NCI-H526 (cell line): Measurements from ENCODE around the gene TLE5.
"Not testable (repeated sequence)": the region's sequence is repeated elsewhere in the genome, so short reads cannot be mapped to it uniquely, and the experiment has no call there.

Experiments used
- DNase-seq, 2 experiments: peaks; one replicate each; lab custom pipeline; 2025; lab: John Stamatoyannopoulos, UW

The TLE5 gene

DNA sequence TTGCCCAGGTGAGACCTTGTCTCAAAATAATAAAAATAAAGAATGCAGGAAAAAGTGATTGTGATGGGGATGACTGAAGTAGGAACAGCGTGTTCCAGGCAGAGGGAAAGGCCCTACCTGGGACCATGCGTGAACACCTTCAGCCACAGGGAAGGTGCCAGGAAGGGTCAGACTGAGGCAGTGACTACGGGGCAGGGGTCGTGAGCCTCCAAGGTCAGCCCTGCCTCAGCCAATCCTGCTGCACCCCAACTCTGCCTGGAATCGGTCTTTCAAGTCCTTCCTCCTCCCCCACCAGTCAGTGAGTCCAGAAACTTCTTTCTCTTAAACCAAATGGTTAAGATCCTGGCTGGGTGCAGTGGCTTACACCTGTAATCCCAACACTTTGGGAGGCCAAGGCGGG is 17.1 kb downstream of the TLE5 start:
- DNase-seq, result no peak

DNA sequence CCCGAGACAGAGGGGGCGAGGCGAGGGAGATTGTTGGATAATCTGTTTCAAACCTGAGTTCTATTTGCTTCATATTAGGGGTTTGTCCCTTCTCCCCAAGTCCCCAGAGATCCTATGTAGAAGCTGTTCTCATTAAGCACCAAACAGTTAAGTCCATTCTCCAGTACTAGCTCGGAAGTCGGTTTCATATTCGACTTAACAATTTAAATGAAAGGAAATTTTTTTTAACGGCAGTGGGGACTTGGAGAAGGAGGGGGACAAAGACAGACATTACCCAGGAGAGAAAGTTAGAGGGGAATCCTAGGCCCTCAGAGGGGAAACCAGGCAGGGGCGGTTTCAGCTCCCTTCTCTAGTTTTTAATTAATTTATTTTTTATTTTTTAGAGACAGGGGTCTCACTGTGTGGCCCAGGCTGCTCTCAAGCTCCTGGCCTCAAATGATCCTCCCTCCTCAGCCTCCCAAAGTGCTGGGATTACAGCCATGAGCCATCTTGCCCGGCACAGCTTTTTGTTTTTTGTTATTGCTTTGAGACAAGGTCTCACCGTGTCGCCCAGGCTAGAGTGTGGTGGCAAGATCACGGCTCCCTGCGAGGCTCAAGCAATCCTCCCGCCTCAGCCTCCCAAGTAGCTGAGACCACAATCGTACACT is 19.6 kb downstream of the TLE5 start:
- no peak for DNase-seq

DNA sequence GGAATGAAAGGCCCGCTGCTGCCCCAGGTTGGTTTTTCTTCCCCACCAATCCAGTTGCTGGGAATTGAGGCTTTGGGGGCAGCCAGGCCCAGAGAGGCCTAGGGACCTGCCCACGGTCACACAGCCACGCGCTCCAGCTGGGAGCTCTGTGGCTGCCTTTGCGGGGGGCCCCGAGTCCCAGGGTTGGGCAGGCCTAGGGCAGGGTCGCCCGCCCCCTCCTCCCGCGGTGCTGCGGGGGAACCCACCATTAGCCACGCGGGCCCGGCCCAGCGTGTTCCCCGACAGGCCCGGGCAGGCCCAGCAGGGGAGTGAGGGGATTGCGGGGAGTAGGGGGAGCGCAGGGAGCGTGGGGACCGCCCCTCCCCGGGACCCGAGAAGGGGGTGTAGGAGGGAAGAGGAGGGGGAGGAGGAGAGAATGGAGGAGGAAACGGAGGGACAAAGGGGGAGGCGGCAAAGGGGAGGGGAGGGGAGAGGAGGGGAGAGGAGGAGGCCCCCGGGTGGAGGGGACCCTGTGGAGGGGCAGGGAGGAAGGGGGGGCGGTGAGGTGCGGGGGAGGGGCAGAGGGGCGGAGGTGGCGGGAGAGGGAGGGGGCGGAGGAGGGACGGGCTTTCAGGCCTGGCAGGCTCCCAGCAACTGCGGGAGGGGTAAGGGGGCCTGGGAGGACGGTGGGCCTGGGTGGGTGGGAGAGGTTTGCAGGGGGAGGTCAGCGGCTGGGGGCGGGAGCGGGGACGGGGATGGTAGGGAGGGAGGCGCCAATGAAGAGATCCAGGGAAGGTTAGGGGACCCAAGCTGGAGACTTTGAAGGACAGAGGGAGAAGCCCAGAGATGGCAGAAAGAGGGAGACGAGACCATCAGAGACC is 20.3 kb downstream of the TLE5 start:
- DNase-seq, result no peak

DNA sequence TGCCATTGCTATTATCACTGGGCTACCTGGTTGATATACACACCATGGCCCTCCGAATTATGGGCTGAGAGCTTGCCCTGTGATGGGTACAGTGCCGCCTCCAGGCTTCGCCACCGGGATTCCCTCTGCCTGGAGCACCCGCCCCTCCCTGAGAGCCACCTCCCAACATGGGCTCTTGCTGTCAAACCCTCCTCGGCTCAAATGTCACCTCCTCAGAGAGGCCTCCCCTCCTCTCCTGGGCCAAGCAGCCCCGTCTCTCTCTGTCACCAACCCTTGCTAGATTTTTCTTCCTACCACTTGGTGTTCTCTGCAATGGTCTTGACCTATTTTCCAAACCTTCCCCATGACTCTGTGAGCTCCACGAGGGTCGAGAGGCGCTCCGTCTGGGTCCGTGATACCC is 21.0 kb downstream of the TLE5 start:
- DNase-seq, result no peak

DNA sequence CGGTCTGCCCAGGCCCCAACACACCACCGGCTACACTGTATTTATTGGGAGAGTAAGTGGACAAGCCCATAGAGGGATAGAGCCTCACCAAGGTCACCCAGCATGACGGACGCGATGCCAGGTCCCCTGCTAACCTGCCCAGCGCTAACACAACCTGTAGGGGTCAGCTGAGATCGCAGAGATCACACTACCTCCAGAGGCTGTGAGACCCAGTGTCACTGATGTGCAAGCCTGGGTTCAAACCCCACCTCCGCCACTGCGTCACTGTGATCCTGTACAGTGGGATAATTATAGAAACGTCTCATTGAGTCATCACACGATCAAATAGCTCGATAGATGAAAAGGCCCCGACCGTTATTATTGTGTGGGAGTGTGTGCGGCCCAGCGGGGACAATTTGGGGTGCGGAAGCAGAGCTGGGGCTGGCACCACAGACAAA is 22.6 kb downstream of the TLE5 start:
- DNase-seq, result no peak

DNA sequence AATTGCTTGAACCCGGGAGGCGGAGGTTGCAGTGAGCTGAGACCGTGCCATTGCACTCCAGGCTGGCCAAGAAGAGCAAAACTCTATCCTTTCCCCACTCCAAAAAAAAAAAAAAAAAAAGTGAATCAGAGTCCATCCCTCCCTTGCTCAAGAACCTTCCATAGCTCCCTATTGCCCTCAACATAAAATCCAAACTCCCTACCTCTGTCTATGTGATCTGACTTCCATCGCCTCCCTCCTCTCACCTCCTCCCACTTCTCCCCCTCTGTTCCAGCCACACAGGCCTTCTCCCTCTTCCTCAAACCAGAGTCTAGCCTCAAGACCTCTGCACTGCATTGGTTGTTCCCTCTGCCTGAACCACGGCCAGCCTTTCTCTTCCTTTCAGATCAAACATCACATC is 23.2 kb downstream of the TLE5 start:
- no peak for DNase-seq

DNA sequence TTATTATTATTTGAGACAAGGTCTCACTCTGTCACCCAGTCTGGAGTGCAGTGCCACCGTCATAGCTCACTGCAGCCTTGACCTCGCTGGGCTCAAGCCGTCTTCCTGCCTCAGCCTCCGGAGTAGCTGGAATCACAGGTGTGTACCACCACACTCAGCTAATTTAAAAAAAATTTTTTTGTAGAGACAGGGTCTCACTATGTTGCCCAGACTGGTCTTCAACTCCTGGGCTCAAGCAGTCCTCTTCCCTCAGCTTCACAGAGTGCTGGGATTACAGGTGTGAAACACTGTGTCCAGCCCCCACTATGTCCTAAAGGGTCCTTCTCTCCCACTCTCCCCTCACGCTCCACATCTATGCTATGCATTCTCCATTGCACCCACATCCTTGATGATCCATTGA is 24.1 kb downstream of the TLE5 start:
- DNase-seq, result no peak

DNA sequence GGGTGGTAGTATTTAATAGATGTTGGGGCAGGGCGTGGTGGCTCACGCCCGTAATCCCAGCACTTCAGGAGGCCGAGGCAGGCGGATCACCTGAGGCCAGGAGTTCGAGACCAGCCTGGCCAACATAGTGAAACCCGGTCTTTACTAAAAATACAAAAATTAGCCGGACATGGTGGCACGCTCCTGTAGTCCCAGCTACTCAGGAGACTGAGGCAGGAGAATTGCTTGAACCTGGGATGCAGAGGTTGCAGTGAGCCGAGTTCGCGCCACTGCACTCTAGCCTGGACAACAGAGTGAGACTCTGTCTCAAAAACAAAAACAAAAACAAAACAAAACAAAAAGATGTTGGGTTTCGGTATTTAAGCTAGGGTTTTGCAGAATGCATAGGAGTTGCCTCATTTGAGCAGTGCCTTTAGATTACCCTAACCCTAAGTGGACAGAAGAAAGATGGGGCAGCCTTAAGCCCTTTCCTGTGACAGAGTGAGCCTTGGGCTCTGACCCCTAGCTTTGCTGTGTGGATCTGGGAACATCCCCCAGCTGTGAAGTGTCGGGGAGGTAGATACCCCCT is 25.2 kb downstream of the TLE5 start:
- not testable (repeated sequence) for DNase-seq

DNA sequence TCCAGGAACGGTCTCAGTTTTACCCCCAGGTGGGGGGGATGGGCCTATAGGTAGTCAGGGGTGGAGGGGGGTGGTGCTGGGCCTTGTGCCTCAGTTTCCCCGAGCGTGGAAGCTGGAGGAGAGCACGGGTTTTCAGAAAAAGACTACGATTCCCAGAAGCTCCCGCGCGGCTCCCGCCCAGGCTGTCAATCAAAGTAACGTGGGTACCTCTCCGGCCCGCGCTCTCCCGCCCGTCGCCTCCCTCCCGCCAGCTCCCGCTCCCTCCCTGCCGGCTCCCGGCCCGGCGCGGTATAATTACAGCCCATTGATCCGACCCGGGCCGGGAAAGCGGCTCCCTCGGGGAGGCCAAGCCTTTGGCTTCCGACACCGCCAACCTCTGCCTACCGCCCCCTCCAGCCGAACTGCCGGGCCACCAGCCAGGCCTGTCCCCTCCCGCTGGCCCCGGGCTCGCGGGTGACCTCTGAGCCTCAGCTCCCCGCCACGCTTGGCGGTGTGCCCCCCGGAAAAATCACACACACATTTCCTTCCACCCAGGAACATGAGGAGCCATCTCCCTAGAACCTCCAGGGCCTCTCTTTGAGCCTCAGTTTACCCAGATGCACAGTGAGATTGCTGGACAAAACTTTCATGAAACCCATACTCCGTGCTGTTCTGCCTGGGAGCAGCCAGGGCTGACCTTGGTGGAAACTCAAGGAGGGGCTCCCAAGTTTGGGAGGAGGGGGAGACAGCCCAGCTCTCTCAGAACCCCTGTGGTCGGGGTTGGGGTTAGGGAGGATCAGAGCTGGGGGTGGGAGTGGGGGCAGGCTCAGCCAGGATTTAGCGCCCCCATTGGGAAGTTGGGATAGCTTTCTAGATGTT is 25.9 kb downstream of the TLE5 start:
- DNase-seq, result peak; percentile 66 to 90

DNA sequence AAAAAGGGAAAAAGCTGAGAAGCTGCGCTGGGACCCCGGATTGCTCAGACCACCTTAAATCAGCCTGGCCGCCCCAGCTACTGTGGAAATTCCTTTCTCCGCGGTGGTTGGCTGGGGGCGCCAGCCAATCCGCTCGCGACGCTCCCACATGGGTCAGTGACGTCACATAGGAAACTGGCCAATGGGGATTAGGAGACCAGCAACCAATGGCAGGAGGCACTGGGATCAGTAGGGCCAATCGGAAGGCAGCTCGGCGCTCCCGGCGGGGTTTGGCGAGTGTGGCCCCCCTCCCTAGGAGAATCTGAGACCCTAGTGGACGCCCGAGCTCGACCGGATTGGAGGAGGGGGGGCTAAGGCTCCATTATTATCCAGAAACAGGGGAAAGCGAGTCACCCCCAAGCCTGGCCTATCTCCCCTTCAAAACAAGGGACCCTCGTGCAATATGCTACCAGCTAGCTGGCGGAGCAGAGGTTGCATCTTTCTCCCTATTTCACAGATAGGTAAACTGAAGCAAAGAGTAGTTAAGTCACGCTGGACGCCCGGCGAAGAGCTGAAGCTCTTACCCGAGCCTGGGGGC is 26.7 kb downstream of the TLE5 start:
- peak; percentile 94 to 96 for DNase-seq

DNA sequence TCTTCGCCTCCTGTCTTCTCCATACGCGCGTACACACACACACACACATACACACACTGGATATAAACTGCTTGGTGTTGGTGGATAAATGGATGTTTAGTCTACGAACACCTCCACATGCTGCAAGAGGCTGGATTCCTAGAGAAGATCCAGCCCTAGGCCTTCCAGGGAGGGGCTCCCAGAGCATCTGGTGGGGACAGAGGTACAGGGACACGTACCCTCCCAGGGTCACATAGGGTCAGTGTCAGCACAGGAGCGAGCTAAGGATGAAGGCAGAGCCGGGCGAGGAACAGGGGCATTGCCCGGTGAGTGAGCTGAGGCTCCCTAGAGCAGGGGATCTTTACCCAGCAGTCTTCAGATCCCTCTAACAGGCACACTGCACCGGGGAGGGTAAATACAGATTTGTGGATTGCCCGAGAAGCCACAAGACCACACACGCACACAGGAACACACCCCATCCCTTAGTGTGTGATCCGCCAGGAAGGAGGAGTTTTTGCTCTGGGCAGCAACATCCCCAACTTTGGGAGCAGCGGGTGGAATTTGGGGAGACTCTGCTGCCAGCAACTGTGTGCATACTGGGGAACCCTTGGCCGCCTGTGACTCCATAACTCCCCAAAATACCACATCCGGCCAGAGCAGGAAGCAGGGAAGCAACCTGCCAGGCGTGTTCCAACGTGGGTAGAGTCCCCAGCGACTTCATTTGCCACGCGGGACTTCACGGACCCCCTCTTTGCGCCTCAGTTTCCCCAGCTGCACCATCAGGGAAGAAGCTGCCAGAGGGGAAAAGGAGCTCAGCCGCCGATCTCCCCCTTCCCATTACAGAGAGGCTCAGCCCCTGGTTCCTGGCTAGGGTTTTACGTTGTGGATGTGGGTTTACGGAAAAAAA is 27.4 kb downstream of the TLE5 start:
- no peak for DNase-seq

DNA sequence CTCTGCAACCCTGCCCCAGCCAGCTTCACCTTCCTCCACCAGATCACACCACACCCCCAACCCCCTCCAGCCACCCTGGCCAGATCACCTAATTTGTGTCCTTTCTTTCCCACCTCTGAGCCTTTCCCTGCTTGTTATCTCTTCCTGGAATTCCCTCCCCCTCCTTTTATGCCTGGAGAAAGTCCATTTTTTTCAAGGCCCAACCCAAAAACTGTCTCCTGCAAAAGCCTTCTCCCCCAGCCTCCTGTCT is 28.0 kb downstream of the TLE5 start:
- DNase-seq, result no peak

DNA sequence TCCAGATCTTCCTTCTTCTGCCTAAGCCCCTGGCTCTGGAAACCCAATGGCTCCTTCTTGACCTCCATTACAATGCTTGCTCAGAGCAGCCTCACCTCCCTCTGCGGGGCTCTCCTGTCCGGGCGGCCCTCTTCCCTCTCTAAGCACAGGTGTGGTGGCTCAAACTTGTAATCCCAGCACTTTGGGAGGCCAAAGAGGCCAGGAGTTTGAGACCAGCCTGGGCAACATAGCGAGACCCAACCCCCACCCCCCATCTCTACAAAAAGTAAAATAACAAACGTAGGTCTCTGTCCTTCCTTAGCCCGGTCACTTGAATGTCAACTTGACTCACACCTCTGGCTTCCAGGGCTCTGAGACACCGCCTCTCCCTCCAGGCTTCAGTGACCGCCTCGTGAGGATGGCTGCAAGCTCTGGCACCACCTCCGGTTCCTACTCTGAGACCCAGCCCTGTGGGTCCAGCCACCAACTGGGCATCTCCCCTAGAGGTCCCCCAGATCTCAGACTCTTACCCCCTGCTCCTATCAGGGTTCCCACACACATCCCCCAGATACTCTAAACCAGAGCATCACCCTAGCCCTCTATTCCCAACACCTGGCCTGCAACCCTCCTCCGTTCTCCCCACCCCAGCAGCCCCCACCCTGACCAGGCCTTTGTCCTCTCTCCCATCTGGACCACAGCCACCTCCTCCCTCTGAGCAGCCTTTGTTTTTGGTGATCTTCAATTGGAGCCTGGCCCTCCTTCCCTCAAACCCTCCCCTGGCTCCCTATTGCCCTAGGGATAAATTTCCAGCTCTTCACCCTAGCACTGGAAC is 28.5 kb downstream of the TLE5 start:
- no peak for DNase-seq

DNA sequence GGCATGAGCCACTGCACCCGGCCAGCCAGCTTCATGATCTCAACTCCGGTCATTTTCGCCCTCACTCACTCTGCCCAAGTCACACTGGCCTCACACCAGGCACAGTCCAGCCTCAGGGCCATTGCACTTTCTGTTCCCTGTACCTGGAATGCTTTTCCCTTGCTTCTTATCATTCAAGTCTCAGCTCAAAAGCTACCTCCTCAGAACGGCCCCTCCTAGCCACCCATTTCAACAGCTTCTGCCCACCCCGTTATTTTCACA is 30.8 kb downstream of the TLE5 start:
- DNase-seq, result no peak

DNA sequence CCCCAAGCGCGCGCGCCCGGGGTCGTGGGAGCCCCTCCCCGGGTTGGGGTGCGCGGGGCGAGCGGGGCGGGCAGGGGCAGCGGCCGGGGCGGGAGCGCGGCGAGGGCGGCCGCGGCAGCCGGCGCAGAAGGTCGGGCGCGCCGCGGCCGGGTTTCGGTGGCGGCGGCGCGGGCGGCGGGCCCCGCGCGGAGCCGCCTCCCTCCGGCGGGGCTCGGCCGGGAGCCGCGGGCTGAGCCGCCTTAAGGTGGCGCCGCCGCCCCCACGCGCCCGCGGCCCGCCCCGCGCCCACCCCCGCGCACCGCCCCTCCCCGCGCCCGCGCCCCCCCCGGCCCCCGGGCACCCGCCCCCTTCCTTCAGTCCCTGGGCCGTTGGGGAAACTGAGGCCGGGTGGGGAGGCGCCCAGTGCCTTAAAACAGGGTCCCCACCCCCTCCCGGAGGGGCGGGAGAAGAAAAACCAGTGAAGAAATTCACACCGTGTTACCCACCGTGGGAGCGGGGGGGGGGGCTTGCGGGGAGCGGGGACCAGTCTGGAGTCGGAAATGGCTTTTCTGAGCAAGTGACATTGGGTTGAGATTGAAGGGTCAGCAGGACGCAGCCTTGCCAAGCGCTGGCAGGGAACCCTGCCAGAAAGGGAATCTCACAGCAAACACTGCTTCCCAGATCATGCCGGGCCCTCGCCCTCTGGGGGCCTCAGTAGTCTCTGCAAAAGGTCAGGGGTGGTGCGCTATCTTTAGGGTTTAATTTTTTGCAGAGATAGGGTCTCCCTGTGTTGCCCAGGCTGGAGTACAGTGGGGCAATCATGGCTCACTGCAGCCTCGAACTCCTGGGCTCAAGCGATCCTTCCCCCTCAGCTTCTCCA is 33.0 kb downstream of the TLE5 start, which contains the start of gene TLE2:
TLE2 (minus strand) TSS at position 216 of the 859 bp plus-strand sequence. CDS start 376 bp downstream, outside the sequence.
- DNase-seq, result peak in 1 of 2 experiments; percentile 14

DNA sequence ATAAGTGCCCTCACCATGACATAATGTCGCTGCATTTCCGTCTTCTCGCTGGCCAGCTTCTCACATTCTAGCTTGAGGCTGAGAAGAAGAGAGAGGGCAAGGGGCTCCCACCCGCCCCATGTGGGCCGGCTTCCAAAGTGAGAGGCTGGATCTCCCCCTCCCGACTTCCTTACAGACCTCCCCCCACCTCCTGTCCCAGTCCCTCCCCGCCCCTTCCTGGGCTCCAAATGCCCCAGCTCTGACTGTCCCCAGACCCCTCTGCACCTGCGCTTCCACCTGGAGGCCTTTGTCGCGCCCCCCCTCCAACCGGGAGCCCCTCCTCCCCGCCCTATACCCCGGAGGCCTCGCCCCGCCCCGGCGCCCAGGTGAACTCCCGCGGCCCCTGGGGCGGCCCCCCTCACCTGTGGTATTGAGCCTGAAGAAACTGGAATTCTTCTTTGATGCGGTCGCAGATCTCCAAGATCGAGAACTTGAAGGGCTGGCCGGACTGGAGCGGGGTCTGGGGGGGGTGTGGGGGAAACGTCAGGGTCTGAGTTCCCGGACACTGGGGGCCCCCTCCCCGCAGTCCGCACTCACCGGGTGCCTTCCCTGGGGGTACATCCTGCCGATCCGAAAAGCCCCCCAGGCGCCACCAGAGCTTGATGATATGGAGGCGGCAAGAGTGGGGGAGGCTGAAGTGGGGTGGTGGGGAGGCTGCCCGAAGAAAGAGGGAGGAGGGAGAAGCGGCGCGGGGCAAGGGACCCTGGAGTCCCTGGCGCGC is 33.8 kb downstream of the TLE5 start:
- peak in 1 of 2 experiments; percentile 22 for DNase-seq

DNA sequence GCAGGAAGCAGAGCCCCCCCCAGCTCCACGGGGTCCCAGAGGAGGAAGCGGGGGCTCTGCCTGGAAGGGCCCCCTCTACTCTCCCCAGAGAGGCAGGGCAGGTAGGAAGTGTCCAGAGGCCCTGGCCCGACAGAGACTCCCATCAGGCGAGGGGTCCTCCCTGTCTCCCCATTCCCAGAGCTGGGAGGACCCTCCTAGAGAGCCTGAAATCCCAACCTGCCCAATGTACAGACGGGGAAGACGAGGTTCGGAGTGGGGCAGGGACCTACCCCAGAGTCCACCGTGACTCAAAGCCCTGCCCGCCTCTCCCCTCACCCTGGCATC is 34.4 kb downstream of the TLE5 start:
- no peak for DNase-seq

DNA sequence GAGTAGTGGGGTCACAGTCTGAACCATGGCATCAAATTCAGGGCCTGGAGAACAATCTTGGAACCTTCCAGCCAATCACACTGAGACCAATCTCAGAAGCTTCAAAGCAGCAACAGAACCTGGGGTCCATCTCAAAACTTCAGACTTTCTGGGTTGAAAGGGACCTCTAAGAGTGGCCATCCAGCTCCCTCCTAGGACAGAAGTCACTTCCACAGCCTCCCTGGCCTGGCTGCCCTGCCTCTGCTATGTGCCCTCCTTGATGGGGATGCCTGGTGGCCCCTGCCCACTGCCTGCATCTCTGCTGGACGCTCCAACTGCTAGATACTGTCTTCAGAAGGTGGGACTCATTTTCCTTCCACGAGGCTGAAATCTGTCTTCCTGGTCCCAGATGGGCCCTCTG is 35.0 kb downstream of the TLE5 start:
- no peak for DNase-seq

DNA sequence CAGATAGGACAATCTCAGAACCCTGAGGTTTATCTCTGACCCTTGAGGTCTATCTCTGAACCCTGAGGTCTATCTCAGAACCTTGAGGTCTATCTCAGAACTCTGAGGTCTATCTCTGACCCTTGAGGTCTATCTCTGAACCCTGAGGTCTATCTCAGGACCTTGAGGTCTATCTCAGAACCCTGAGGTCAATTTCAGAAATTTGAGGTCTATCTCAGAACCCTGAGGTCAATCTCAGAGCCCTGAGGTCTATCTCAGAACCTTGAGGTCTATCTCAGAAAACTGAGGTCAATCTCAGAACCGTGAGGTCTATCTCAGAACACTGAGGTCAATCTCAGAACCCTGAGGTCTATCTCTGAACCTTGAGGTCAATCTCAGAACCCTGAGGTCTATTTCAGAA is 35.5 kb downstream of the TLE5 start:
- DNase-seq, result no peak
